Kidney (tissue), 14 donors: ENCODE data around the gene WDFY2. TPM values are rescaled to one million over a fixed set of nuclear protein-coding genes. Genes with fewer than 3 reads are reported as not detected.
"Not testable (repeated sequence)": the region's sequence is repeated elsewhere in the genome, so short reads cannot be mapped to it uniquely, and the experiment has no call there.

ENCODE experiments used
- DNase-seq, 5 donors: peaks; one replicate each; pipeline ENCODE4 v3.0.0-alpha.2; 2013 to 2020
- FAIRE-seq: peaks from 2 replicates; lab custom pipeline; 2012; peaks lifted over from hg19 to GRCh38; lab: Jason Lieb, UNC
- H3K27ac ChIP-seq, 2 donors: one replicate each; pipeline ENCODE4 v1.7.0; 2013; ENCODE audit warnings: low read depth in 2 of 2, low read length in 2 of 2, inconsistent platforms in 1 of 2
- H3K27me3 ChIP-seq: one replicate; pipeline ENCODE4 v1.7.1; 2013; ENCODE audit warnings: low read length, inconsistent platforms; ENCODE audit not compliant: control insufficient read depth, insufficient read depth
- H3K36me3 ChIP-seq, 3 donors: one replicate each; pipeline versions ENCODE4 v1.7.0 to v1.7.1; 2013; ENCODE audit warnings: low read length in 3 of 3, control low read depth in 1 of 3, inconsistent platforms in 1 of 3; ENCODE audit not compliant: insufficient read depth in 3 of 3, control insufficient read depth in 2 of 3
- H3K4me1 ChIP-seq, 3 donors: one replicate each; pipeline versions ENCODE4 v1.7.0 to v1.7.1; 2013; ENCODE audit warnings: low read length in 3 of 3, inconsistent platforms in 1 of 3, low read depth in 1 of 3; ENCODE audit not compliant: control insufficient read depth in 2 of 3, insufficient read depth in 2 of 3
- H3K4me3 ChIP-seq, 3 donors: one replicate each; pipeline versions ENCODE4 v1.7.0 to v1.8.1; 2013; ENCODE audit warnings: low read length in 3 of 3, control low read depth in 1 of 3, inconsistent platforms in 1 of 3
- H3K9ac ChIP-seq, 3 donors: one replicate each; pipeline versions ENCODE4 v1.7.0 to v1.7.1; 2013; ENCODE audit warnings: low read length in 3 of 3, control low read depth in 1 of 3, inconsistent platforms in 1 of 3
- H3K9me3 ChIP-seq, 3 donors: one replicate each; pipeline versions ENCODE4 v1.7.0 to v1.7.1; 2013; ENCODE audit warnings: low read length in 3 of 3, control low read depth in 1 of 3, inconsistent platforms in 1 of 3; ENCODE audit not compliant: control insufficient read depth in 2 of 3, insufficient read depth in 1 of 3
- CTCF ChIP-seq: IDR thresholded peaks from 3 replicates; pipeline ENCODE4 v1.5.1; 2012; ENCODE audit warnings: mild to moderate bottlenecking, moderate library complexity, borderline replicate concordance; ENCODE audit not compliant: insufficient read depth; ENCODE audit errors: extremely low read depth
- intact Hi-C: fragments of 100-400 bp; cut with DNase I; formaldehyde crosslinking; loops from one replicate; pipeline ENCODE4 v1.11.1; 2022
- polyA plus RNA-seq: library from polyadenylated mRNA; stranded (reverse); fragments of 350-450 nt; fragmentation: Illumina TruSeq; extraction: RNeasy Lipid Tissue Mini Kit (QIAGEN cat#74804); gene quantifications from one replicate; pipeline ENCODE4 v1.2.3, GENCODE V29; 2014; ENCODE audit warnings: low read depth, low replicate concordance; ENCODE audit not compliant: insufficient read depth
- total RNA-seq: library from RNA; stranded (reverse); fragmentation: NEBNext Ultra II Directional; extraction: Animal tissue kit (Norgen Biotek cat#: 25700); gene quantifications from one replicate; pipeline ENCODE4 v1.2.1, GENCODE V29; 2021
- donor health status: control.
- donor health status: control.
- donor health status: control.
- donor health status: control.
- donor health status: control.
- donor health status: DM: yes; HTN: yes; CAD: no.
- donor health status: Normal renal cell carcinoma (clear cell type).

The WDFY2 gene
- total and polyA plus RNA-seq, 2 donors from 2014 or later: 4.8 to 13.0 TPM

GRCh38 chr13:51647067-51647466 lies 62.8 kb downstream of the WDFY2 start:
- no peak overlapping the region for H3K4me3 ChIP-seq
- no peaks in the 10 kb centered on the region for H3K9me3 ChIP-seq
- intact Hi-C loops: no loop called here
- H3K27ac ChIP-seq: no peak overlapping the region
- no peak for FAIRE-seq
- H3K9ac ChIP-seq: no peak overlapping the region
- H3K4me1 ChIP-seq: peaks cover 4 to 8% (median 4%) of the 10 kb centered on the region in 3 donors
- no peaks in the 10 kb centered on the region for H3K27me3 ChIP-seq
- no peak for DNase-seq
- no peak for TF ChIP-seq CTCF
- no peaks in the 10 kb centered on the region for H3K36me3 ChIP-seq

DNA sequence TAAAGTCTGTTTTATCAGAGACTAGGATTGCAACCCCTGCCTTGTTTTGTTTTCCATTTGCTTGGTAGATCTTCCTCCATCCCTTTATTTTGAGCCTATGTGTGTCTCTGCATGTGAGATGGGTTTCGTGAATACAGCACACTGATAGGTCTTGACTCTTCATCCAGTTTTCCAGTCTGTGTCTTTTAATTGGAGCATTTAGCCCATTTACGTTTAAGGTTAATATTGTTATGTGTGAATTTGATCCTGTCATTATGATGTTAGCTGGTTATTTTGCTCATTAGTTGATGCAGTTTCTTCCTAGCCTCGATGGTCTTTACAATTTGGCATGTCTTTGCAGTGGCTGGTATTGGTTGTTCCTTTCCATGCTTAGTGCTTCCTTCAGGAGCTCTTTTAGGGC lies 67.9 kb downstream of the WDFY2 start:
- intact Hi-C loops, FAIRE-seq, H3K9ac ChIP-seq, H3K27me3 ChIP-seq, H3K4me3 ChIP-seq, H3K27ac ChIP-seq, H3K36me3 ChIP-seq, H3K4me1 ChIP-seq, H3K9me3 ChIP-seq, DNase-seq: not testable (repeated sequence)

- intact Hi-C loops: no loop called here
- Histone ChIP-seq H3K4me3 (no peak overlapping the region), H3K4me1 (peaks cover 0 to 7% (median 5%) of the 10 kb centered on the region in 3 donors), H3K27me3 (no peaks in the 10 kb centered on the region), H3K9ac (no peak overlapping the region), H3K27ac (no peak overlapping the region), H3K36me3 (no peaks in the 10 kb centered on the region), H3K9me3 (no peaks in the 10 kb centered on the region)
- TF ChIP-seq CTCF: no peak
- DNase-seq: no peak
- no peak for FAIRE-seq
These were observed 75.2 kb downstream of the WDFY2 start for GRCh38 chr13:51659276-51660127.

DNA sequence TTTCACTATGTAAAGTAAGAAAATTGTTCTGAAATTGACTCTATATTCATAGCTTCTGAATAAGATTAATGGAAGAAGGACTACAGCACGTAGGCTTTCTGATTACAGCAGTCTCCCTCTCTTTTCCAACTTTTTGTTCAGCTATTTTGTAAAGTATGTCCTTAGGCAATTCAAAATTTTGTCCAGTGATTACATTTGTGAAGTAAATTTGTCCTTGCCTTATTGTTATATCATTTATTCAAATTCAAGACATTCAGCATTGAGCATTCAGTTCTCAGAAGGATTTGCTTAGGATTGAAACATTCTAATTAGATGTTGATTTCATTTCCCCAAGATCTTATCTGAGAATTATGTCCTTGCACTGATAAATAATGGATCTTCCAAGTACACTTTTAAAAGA lies 76.6 kb downstream of the WDFY2 start:
- no peaks in the 10 kb centered on the region for H3K27me3 ChIP-seq
- DNase-seq (no peak), FAIRE-seq (no peak)
- intact Hi-C loops: no loop called here
- H3K9ac ChIP-seq: no peak overlapping the region
- H3K4me3 ChIP-seq: no peak overlapping the region
- TF ChIP-seq CTCF: no peak
- no peak overlapping the region for H3K27ac ChIP-seq
- peaks cover 0 to 7% (median 5%) of the 10 kb centered on the region in 3 donors for H3K4me1 ChIP-seq
- no peaks in the 10 kb centered on the region for H3K9me3 ChIP-seq
- H3K36me3 ChIP-seq: no peaks in the 10 kb centered on the region
